D341Med (cell line): ENCODE data around the gene BRWD1.

Source experiments
- DNase-seq: peaks from one replicate; pipeline ENCODE4 v3.0.0; 2012; ENCODE audit warnings: low spot score

The BRWD1 gene

DNA sequence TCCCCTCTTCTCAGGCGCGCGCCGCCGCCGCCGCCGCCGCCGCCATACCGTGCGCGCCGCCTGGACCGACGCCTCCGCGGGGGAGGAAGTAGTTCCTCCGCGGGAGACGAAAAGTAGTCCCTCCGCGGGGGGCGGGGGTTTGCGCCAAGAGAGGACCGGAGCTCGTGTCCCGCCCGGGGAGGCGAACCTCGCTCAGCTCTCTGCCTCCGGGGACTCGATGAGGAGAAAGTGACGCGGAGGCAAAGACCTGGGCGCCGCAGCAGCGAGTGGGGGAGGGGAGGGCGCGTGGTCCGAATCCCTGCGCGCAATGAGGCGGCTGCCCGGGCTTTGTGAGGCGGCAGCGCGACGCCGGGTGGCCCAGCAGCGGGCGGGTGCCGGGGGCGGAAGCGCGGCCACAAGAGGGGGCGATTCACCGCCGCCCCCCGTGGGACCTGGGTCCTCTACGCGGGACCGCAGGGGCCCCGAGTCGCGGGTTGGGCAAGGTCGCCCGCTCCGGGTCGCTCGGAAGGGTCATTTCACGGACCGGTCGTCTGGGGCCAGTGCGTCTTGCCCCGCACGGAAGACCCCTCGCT lies at the start of gene BRWD1:
Gene BRWD1 (minus strand): TSS at position 62 of the 572 bp plus-strand sequence. CDS start 141 bp downstream, outside the sequence.
- DNase-seq = peak; percentile 93

DNA sequence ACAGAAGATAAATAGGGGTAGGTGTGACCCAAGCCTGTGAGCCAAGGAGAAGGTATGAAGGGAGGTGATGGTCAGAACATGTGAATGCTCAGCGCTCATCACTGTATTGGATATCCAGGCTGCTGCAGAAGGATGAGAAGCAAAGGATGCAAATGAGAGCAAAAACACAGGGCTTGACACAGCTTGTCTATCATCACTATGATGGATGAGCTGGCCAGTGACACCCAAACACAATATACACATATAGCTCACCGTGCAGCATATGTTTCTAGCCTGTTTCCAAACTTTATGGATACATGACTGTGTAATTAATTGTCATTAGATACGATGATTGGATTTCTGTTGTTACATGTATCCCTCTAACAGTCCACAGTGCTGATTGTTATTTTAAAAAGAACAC lies 49.3 kb upstream of the BRWD1 start:
- no peak for DNase-seq

DNA sequence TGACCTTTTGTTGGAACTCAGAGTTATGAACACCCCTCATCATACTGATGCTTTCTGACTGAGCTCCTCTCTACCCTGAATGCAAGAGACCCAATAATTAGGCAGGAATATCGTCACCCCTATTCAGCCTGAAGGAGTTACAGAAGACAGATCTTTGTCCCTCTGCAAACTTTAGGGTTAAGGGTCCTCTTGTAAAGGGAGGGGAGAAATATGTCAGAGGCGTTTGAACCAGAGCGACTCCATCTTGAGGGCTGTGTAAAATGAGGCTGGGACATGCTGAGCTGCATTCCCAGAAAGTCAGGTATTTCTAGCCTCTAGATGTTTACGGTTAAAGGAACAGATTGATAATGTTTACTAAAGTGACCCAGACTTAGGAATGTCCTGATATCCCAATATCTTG lies 46.0 kb upstream of the BRWD1 start:
- no peak for DNase-seq

DNA sequence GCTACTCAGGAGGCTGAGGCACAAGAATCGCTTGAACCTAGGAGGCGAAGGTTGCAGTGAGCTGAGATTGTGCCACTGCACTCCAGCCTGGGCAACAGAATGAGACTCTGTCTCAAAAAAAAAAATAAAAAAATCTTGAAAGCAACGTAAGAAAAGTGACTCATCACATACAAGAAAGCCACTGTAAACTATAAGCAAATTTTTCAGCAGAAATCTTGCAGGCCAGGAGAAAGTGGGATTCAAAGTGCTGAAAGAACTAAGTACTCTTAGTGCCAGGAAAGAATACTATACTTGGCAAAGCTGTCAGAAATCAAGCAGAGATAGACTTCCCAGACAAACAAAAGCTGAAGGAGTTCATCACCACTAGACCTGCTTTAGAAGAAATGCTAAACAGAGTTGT lies 39.9 kb upstream of the BRWD1 start:
- no peak for DNase-seq

DNA sequence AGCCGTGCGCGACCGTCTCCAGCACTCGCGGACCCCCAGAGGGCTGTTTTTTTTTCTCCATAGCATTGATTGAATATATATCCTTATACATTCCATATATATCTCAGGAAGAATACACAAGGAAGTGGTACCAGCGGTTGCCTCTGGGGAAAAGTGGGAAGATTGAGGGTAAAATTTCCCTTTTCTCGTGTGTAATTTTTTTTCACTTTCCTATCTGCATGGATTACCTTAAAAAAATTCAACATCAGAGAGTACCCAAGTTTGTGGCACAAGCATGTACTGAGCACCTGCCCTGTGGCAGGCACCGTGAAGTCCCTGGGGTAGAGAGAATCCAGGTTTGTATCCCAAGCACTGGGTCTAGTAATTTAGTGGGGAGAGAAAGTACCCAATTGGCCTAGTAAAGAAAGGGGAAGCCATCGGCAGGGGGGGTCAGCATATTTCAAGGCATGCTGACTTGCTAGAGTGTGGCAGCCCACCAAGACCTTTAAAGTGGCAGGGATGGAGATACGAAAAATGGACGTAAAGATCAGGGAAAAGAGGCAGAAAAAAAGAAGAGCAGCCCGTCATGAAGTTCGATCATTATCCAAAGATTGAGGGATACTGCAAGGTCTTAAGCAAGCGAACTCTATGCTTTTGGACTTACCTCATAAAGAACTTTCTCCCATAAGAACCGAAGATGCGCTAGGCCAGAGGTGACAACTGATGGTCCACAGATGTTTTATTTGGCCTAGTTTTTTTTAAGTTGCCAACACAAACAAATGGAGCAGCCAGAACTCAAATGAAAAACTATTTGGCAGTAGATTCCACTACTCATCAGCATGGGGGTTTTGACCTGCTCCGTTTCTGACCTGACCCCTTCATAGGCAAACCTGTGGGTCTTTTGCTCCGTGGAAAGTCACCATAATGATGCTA lies 36.9 kb upstream of the BRWD1 start:
- DNase-seq = no peak

DNA sequence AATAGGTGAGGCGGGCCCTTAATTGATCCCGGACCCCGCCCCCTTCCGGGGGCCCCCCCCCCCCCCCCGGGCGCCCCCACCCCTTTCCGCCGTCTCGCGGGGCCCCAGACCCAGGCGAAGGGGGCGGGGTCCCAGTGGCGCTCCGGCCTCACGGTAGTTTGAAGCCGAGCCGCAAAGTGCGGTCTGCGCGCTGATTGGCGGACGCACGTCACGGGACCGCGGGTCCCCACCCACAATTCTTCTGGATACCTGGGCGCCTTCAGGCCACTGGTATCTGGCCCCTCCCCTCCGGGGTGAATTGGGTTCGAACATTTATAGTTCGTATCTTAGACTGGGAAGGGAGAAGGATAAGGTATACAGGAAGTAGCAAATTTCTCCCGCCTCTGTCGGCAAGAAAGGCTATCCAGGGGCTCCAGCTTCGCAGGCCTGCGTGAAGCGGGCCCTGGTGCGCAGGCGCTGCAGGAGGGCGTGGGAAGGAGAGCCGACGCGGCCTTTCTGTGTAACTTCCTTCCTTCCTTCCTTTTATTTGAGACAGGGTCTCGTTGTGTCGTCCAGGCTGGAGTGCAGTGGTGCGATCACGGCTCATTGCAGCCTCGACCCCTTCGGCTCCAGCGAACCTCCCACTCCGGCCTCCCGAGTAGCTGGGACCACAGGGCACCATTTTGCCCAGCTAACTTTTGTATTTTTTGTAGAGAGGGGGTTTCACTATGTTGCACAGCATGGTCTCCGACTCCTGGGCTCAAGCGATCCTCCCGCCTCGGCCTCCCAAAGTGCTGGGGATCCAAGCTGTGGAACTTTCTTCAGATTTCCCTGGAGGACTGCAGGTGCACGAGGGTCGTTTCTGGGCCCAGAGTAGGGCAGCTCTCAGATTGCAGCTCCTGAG lies 36.0 kb upstream of the BRWD1 start:
- DNase-seq = peak; percentile 97

DNA sequence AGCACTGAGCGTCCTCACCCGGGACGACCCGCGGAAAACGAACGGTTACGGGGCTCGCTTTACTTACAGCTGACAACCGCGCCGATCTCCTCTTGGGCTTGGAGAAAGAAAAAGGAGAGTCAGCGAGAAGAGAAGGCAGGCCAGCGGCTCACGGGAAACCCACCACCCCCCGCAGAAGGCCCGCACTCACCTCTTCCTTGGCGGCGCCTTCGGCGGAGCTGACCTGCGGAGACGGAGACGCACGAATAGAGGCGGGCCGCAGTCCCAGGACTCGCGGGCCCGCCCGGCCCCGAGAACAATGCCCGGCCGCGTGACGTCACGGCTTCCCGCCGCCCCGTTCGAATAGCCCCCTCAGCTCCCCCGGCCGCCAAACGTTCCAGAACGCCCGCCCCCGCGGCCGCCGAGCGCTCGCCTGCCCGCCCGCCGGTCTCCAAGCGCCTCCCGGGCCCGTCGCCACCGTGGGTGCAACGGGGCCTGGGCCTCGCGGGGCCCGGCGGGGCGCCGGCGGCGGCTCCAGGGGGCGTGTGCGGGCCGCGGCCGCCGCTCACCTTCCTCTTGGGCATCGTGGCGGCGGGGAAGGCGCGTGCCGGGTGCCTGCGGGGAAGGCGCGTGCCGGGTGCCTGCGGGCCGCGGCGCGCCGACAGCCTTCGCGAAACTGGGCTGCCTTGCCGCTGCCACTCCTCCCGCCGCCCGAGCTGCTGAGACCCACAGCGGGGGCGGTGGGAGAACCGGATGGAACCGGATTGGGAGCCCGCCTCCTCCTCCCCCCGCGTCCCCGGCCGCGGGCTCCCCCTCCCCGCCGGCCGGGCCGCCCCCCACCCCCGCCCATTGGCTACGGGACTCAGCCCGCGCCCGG lies 35.2 kb upstream of the BRWD1 start, which contains the start of gene HMGN1:
Gene HMGN1 (minus strand): TSS at position 734 of the 856 bp plus-strand sequence. CDS start 171 bp downstream, at position 563.
- peak; percentile 88 for DNase-seq

DNA sequence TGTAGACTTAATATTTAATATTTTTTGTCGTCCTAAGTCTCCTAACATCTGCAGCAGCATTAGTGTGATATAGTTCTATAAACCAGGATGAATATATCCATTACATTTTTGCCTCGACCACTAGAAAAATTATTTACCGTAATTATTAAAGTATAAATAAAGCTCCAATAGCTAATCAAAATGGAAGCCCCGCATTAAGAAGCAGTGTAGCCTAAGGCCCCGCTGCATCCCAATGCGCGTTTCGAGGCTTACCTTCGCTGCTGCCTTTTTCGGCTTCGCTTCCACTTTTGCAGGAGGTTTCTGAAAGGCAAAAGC lies 34.6 kb upstream of the BRWD1 start:
- DNase-seq = peak; percentile 40

DNA sequence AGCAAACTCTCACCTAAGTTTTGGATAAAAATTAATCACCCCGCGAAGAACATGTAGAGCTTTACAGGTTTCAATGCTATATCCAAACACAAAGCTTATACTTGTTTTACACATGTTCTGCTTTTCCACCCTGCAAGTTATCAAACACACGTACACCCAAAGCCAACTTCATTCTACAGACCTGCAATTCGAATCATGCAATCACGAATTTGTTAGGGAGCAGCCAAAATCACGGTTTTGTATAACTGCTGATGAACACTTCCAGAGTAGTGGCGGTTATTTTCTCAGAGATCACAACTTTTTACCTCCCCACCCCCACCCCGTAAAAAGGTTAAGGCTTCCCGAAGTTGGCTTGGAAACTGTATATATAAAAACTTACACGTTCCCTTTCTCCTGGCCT lies 34.1 kb upstream of the BRWD1 start:
- no peak for DNase-seq

DNA sequence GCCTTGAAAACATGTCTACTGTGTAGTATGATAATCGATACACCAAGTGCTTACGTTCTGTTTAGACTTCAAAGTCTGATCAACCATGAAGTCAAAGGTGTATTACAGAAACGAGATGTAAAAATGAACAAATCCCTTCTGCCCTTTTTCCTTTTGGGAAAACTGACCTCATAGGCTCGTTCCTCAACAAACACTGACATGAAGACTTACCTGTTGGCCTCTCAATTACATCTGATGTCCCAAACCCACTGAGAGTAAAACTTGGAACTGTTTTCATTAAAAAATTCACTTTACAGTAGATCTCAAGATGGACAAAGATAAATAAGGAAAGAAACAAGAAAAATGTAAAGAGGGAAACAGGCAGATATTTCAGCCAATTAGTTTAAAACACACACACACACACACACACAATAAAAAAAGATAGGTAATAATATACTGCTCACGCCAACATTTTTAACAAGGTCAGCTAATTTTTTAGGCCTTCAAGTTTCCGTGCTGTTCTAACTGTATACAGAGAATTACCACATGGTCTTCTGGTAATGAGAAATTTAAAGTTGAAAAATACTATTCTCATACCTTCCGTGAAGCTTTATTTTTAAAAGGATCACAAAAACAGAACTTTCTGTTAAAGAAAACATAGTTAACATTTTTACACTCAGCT lies 33.4 kb upstream of the BRWD1 start:
- DNase-seq = no peak

DNA sequence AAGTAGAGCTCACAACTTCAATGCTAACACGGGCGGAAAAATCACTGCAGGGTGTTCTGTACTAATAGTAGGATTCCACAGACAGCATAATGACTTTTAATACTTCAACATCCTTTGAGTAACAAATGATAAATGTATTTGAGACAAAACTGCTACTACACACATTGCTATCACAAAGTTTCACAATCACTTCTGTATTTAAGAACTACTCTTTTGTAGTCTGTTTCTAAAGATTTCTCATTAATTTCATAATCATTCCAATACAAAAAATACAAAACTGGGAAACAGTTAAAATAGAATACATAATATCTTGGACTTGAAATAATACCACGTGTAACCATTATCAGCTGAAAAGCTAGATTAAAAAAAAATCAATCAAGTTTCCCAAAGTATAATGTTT lies 32.8 kb upstream of the BRWD1 start:
- DNase-seq = no peak

DNA sequence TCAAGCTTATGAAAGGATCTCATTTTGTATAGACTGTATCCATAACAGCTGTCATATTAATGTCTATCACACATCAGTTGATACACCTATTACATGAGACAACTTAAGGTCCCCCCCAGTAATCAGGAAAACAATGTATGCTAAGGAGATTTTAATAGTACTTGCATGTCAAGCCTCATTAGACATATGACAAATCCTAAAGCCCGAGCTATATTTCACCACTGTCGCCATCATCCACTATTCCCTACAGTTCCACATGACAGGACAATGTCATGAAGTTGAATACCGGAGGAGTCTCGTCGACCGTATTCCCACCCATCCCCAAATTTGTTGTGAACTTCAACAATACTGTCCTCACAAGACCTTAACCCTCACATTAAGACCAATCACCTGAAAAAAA lies 32.0 kb upstream of the BRWD1 start:
- no peak for DNase-seq

DNA sequence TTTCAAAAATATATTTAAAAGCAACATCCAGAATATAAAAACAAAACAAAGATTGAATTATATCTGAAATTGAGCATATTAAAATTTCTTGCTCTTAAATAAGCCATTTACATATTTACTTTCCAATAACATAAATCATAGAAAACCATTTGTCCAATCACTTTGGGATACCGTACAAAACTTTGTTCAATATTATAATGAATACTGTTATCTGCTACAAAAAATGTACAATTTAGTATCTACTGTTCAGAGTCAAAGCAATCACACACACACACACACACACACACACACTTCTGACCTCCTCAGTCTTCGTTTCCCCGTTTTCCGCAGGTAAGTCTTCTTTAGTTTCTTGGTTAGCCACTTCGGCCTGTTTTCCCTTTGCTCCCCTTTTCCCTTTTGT lies 31.4 kb upstream of the BRWD1 start:
- DNase-seq = no peak

DNA sequence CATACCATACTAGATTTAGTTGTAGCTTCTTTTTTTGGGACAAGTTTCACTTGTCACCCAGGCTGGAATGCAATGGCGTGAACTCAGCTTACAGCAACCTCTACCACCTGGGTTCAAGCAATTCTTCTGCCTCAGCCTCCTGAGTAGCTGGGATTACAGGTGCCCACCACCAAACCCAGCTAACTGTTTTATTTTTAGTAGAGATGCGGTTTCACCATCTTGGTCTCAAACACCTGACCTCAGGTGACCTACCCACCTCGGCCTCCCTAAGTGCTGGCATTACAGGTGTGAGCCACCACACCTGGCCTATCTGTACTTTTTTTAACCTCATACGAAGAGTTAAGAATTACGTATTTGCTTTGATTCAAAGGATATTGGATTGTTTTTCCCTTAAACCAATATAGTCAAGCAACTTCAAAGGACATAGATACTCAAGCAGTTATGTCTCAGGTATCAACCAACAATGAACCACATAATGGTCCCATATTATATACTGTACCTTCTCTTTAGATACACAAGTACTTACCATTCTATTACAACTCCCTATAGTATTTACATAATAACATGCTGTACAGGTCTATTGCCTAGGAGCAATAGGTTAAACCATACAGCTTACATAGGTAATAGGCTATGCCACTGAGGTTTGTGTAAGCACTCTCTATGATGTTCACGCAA lies 28.0 kb upstream of the BRWD1 start:
- no peak for DNase-seq

DNA sequence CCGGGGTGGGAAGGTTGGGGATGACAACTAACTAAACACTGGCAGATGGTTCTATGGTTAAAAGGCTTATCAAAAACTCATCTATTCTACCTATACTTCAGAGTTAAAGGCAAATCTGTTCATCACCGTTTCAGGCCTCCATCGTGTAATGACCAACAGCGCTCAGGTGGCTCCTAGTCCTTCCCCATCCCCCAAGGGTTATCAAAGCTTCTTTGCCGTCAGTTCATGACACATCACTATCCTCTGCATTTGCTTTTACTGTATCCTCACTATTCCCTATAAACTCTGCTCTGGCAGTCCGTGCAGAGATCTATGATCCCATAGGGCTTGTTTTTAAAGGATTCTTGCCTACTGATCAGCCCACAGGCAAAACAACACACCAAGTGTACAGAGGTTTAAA lies 27.3 kb upstream of the BRWD1 start:
- no peak for DNase-seq

DNA sequence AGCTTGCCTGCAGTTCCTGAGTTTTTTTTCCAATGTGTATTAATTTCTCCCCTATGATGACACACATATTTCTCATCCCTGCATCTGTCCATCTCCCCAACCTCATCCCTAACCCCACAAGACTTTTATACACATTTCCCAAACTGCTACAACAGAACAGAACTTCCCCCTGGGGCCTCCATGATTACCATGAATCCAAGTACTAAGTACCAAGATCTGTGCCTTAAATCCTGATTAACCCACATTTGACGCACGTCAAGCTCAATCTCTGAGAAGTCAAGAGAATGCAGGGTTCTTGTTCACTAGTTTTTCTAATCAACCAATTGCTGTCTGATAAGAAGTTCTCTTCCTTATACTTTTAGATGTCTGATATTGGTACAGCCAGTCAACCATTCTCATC lies 25.8 kb upstream of the BRWD1 start:
- no peak for DNase-seq

DNA sequence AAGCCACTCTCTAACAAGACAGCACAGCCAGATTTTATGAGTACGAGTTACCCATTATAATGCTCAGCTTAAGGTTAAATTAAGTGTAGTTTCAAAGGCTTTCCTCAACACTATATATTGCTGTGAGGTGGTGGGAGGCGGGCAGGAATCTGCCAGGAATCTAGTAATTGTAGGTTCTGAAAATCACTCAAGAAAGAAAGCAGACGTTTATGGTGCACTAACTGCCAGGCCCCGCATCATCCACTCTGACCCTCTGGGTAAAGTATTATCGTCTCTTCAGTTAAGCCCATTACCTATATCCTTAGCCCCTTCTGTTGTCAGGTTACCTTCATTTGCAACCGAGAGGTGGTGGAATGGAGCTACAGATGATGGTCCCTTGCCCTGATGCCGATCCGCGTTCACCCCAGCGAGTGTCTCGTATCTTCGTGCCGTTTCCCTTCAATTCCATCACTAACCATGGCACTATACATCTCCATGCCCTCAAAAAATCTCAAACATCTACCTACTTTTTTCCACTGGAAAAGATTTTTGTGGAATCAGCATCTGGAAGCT lies 23.1 kb upstream of the BRWD1 start:
- peak; percentile 59 for DNase-seq

DNA sequence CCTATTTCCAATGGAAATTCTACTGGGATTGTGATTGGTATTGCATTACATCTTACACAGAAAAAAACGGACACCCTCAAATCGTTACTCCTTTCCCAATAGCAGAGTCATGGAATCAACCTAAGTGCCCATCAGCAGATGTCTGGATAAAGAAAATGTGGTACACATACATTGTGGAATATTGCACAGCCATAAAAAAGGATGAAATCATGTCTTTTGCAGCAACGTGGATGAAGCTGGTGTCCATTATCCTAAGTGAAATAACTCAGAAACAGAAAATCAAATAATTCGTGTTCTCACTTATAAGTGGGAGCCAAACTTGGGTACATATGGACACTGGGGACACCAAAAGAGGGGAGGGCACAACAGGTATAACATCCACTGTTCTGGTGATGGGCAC lies 21.2 kb upstream of the BRWD1 start:
- DNase-seq = no peak

DNA sequence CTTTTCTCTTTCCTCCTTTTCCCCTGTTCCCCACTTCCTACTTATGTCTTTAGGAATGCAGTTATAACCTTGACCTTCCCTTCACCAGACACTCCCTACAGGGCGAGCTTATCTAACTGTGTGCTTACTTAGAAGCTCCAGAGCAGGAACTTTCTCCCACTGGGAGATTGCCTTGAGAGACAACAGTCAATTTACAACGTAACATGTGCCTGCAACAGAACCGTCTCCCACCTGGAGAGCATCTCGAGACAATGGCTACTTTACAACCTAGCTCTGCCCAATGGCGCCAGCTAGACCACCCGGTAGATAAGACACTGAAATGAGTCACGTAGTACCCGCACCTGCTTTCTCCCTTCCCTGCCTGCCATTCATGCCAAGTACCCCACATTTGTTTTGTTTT lies 18.7 kb upstream of the BRWD1 start:
- no peak for DNase-seq

DNA sequence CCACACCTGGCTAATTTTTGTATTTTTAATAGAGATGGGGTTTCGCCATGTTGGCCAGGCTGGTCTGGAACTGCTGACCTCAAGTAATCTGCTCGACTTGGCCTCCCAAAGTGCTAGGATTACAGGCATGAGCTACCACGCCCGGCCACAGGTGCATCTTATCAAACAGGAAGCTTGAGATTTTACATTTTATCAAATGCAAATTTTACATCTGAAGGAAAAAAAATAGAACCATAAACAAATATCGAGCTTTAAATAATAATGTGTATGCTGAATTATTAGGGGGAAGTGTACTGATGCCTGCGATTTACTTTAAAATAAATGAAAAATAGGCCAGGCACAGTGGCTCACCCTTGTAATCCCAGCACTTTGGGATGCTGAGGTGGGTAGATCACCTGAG lies 16.6 kb upstream of the BRWD1 start:
- DNase-seq = no peak
